GM04503 (cell line): ENCODE data around the gene EYS.
"Not testable (repeated sequence)": the region's sequence is repeated elsewhere in the genome, so short reads cannot be mapped to it uniquely, and the experiment has no call there.

ENCODE experiments used
- DNase-seq: peaks from one replicate; pipeline ENCODE4 v3.0.0-alpha.2; 2012; ENCODE audit warnings: low read depth

The EYS gene

DNA sequence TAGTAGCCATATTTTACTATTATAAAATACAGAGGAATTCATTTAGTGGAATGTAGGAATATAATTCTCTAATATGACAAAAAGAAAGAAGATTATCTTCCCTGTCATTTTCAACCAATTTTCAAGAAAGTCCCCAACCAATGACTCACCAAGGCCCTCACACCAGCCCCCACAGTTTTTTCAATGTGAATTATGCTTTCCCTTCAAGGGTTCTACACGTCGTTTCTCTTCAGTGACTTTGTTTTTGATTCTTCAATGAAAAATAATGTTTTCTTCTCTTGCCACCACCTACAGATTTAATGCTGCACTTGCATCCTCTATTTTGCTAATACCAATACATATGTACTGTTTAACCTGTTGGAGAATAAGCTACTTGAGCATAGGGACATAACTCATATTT lies 1230.1 kb downstream of the EYS start:
- DNase-seq, result no peak

DNA sequence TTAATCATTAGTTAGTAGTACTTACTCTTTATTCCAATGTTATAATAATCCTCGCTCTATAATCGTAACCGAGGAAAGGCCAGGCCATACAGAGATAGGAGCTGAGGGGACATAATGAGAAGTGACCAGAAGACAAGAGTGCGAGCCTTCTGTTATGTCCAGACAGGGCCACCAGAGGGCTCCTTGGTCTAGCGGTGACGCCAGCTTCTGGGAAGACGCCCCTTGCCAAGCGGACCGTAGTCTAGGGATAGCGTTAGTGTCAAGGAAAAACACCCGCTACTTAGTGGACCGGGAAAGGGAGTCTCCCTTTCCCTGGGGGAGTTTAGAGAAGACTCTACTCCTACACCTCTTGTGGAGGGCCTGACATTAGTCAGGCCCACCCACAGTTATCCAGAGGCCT lies 1237.6 kb downstream of the EYS start:
- not testable (repeated sequence) for DNase-seq

DNA sequence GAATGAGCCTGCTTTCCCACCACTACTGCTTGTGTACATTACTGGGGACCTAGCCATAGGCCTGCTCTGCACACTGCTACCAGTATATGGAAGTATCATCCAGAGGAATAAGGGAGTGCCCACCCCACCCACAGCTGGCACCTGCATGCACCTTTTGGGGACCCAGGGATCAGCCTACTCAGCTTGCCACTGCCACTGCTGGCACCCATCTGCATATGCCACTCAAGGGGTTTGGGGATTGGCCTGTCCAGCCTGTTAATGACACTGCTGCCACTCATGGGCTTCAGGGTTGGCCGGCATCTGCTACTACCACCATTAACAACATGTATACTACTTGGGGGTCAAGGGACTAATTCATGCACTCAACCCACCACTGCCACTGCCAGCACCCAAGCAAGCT lies 1239.4 kb downstream of the EYS start:
- no peak for DNase-seq

DNA sequence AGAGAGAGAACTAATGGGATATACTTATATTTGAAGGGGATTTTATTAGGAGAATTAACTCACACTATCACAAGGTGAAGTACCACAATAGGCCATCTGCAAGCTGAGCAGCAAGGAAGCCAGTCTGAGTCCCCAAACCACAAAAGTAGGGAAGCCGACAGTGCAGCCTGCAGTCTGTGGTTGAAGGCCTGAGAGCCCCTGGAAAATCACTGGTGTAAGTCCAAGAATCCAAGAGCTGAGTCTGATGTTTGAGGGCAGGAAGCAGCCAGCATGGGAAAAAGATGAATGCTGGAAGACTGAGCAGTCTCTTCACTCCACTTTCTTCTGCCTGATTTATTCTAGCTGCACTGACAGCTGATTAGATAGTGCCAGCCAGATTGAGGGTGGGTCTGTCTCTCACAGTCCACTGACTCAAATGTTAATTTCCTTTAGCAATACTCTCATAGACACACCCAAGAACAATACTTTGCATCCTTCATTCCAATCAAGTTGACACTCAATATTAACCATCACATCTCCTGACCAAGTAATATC lies 1247.5 kb downstream of the EYS start:
- no peak for DNase-seq

DNA sequence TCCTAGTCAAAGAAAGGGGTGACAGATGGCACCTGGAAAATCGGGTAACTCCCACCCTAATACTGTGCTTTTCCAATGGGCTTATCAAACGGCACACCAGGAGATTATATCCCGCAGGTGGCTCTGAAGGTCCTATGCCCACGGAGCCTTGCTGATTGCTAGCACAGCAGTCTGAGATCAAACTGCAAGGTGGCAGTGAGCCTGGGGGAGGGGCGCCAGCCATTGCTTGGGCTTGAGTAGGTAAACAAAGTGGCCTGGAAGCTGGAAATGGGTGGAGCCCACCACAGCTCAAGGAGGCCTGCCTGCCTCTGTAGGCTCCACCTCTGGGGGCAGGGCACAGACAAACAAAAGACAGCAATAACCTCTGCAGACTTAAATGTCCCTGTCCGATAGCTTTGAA lies 1258.9 kb downstream of the EYS start:
- DNase-seq, result not testable (repeated sequence)

DNA sequence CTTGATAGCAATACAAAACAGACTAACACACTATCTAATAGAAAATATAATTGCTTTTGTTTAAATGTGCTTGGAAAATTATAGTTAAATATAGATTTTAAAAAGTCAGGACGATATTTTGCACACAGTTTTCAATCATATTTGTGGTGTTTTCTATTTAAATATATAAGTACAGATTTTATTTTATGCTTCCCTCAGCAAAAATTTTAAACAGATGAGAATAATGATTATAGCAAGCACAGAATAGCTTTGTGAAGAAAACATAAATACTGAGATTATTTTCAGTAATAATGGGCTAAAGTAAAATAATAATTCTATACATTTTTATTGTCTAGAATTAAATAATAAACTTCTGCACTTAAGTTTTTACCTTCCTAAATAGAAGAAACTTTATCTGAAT lies 1262.0 kb downstream of the EYS start:
- DNase-seq, result no peak

DNA sequence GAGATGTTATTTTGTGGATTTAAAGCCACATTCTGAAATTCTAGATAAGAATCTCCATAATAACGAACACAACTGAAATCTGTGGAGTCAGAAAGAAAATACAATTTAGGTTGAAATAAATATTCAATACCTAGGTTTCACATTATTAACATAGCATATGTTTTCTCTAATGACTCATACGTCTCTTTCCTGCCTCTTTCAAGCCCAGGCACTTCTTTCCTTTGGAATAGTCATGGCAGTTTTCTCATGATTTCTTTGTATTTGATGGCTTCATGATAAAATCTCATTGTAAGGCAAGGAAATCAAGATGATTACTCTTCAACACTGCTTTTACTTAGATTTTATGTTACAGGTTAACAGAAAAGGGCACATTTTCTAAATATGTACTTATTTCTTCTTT lies 1267.8 kb downstream of the EYS start:
- no peak for DNase-seq

DNA sequence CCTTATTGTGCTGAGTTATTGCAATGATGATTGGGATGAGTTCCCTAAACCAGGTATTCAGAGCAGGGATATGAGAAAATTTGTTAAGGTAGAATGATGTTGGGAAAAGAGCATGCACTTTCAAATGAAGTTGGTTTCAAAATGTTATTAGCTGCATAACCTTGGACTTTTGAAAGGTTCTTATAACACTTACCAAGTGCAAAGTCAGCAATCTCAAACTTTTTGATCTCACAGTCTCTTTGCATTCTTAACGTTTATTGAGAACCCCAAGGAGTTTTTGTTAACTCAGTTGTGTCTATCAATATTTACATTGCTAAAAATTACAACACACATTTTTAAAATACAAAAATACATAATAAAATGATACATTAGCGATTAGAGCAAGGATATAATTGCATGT lies 1269.0 kb downstream of the EYS start:
- DNase-seq, result no peak

DNA sequence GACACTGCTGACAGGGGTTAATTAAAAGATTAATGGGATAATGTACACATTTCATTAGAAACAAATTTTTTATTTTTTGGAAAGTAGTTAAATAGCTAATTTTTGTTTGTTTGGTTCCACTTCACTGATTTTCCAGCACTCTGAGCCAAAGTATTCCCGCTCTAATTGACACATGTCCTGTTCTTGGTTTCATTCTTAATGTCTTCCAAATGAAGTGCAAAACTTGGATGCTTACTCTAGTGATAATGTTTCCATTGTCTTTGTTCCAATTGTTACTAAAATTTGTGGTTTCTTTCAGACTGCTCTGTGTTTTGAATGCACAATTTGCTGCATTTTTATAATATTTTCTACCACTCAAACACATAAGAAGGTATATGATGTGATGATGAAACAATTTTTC lies 1277.1 kb downstream of the EYS start:
- no peak for DNase-seq

DNA sequence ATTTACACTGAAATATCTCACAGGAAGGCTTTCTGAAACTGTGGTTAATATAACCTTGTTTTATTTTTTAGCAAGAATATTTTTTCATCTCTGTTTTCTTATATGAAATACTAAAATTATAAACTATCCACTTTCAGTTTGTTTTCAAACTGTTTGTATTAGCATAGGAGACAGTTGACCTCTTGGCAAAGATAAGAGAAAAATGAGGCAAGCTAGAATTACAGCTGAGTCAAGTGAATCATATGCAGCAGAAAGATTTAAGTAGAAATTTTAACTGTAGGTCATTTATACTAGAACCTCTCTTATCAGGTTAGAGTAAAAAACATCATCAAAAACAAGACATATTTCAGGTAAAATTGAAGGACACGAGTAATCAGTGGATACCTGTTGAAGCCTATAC lies 1278.8 kb downstream of the EYS start:
- no peak for DNase-seq

DNA sequence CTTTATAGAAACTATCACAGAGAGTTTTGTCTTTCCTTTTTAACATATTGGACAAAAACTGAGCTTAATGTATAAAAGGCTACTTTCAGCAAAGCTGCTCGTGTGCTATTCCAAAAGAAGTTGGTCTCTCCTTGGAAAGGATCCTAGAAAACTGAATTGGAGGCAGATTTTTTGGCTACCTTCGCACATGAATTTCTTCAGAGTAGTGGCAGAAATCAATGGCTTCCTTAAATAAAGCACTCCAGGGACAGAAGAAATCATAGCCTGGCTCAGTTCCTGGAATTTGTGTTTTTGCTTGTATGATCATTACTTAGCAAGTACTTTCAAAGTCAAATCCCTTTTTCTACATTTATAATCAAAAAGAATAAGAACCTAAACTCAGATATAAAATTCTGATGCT lies 1291.1 kb downstream of the EYS start:
- DNase-seq, result no peak

DNA sequence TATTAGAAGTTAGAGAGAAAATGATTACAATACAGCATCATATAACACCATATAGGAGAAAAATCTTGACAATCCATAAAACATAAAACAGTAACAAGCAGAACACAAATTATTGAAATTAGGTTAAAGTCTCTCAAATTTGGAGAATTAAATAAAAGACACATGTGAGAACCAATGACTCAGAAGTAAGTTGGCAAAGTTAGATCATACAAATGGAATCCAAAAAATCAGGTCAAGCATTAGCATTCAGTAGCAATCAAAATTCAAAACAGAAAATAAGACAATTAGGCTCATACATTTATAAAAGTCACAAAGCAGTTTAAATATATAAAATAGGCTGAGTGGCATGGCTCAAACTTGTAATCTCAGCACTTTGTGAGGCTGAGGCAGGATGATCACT lies 1295.8 kb downstream of the EYS start:
- DNase-seq, result no peak

DNA sequence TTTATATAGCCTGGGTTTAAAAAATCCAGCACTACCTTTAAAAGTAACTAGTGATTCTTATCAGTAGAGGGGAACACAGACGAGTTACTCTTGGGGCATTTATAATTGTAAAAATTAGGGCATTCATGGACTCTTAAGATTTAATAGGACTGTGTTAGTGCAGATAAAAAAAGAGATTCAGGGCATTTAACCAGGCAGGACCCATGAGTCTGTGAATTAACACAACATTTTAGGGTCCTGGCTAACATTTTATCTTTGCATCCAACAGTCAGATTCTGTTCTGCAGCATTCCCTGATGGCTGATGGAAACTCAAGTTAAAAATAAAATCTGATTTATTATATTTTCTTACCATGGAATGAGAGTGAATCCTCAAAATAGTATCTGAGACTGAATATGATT lies 1297.1 kb downstream of the EYS start:
- DNase-seq, result no peak

DNA sequence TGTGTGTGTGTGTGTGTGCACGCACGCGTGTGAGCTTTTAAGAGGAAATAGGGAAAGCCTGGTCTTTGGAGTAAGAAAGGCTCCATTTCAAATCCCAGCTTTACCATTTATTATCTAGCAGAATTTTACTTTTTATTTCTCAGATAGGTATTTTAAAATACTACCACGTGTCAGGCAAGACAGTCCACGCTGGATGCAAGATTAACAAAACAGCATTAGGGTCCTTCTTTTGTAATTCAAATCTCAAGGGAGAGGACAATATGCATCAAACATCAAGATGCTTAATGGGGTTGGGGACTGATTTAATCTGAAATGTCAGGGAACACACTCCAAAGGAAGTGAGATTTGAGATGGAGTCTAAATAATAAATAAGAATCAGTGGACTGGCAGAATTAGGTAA lies 1302.6 kb downstream of the EYS start:
- DNase-seq, result no peak

DNA sequence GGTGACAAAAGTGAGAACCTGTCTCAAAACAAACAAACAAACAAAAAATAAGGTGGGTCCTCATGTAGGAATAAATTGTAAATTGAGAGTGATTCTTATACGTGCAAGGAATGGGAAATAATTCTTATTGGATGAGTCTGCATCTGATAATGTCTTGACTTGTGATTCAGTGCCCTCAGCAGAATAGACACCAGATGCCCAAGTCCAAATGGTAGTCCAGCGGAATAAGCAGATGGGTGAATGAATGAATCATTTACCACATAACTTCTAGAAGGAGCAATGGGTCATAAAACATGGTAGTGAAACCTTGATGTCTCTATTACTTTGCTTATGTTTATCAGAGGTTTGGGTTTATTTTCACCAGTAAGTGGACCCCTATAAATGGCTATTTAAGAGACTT lies 1323.7 kb downstream of the EYS start:
- DNase-seq, result no peak

DNA sequence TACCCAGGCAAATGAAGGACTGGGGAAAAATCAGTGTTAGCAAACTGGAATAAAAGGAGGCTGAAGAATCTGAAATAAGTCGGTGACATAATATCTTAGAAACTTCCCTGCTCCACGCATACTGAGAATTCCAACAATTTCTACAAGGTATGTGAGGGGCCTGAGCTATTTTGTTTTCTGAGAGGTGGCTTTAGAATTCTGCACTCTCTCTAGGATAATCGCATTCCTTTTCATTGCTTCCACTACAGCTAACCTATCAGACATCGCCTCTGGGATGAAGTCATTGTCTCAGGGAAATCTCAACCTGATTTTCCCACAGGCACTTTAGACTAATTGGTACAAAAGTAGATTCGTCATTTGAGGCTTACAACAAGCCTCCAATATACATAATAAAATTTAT lies 1330.6 kb downstream of the EYS start:
- no peak for DNase-seq

DNA sequence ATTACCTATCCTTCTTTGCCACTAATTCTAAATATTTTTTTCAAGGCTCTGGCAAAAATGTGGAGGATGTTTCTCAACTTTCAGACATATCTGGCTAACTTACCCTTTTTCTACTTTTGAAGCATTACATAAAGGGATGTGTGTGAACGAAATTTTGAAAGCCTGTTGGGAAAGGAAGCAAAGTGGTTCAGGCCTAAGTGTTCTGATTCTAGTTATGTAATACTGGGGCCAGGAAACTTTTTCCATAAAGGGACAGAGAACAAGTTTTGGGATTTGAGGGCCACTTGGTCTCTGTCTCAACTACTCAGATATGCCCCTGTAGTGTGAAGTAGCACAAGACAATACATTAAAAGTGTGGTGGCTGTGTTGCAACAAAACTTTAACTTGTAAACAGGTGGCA lies 1349.6 kb downstream of the EYS start:
- no peak for DNase-seq

DNA sequence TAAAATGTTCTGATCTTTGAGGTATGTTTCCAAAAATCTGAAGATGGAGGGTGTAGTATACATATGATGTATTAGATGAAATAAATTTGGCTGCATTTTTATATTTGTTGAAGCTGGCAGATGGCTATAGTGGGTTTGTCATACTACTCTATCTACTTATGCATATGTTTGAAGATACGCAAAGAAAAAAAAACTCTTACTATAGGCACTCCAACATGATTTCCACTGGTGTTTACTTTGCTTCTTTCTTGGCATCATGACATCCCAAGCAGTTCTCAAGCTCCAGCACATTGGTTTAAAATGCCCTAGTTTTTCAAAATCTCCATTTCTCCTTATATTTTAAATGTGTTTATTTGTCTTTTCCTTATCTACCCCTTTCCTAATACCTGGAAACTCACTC lies 1359.6 kb downstream of the EYS start:
- DNase-seq, result no peak

DNA sequence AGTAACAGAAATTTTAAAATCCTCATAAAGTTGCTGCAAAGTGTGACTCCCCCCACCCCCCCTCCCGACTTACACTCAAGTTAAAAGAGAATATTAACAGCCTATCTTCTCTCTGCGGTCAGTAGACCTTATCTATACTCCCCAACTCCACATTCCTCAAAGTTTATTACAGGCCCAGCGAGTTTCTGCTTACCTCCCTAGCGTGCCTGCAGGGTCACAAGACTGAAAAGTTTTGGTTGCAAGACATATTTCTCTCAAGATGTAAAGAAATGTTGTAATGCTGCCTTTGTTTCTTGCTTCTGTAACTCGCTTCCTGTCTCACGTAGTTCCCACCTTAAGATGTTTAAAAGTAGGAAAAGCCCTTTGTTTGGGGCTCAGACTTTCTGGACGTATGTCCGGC lies 1371.8 kb downstream of the EYS start:
- DNase-seq, result no peak

DNA sequence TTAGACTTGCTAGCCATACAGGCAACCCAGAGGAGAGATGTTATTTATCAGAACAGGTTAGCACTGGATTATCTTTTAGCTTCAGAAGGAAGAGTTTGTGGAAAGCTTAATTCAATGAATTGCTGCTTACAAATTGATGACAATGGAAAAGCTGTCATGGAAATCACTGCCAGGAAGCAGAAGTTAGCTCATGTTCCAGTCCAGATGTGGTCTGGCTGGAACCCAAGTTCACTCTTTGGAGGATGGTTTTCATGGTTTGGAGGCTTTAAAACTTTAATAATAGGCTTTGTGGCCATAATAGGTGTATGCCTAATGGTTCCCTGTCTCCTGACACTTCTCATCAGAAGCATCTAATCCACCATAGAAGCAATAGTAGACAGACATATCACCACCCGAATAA lies 1372.4 kb downstream of the EYS start:
- no peak for DNase-seq

DNA sequence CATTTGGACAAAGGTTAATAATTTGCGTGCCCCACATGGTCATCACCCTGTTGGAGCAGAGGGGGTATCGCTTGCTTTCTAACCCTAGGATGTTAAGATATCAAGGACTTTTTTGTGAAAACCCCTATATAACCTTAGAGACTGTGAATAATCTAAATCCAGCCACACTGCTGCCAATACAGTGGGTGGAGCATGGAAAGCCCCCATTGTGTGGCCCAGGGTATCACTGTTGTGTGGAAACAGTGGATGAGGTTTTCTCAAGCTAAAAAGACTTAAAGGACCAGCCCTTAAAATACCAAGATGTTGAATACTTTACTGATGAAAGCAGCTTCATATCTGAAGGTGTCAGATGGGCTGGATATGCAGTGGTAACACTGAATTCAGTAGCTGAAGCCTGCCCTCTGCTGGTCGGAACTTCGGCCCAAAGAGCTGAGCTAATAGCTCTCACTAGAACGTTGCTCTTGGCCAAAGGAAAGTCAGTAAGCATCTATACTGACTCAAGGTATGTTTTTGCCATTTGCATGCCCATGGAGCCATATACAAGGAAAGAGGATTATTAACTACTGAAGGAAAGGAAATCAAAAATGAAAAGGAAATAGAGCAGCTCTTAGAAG lies 1376.2 kb downstream of the EYS start:
- no peak for DNase-seq

DNA sequence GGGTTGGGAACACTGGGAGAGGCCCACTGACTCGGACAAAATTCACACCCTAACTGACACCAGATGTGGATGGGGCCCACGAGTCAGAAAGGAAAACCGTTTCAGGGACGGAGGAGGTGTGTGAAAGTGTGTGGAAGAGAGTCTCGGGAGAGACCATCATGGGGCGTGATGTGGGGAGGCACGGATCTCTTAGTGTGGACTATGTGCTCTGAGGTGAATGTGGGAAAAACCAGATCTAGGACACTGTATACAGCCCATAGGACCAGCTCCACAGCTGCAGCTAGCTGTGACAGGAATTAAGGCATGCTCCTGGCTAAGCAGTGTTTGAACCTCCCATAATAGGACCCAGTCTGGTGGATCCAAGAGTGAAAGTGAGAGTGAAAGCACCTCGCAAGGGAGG lies 1380.1 kb downstream of the EYS start:
- DNase-seq, result no peak

DNA sequence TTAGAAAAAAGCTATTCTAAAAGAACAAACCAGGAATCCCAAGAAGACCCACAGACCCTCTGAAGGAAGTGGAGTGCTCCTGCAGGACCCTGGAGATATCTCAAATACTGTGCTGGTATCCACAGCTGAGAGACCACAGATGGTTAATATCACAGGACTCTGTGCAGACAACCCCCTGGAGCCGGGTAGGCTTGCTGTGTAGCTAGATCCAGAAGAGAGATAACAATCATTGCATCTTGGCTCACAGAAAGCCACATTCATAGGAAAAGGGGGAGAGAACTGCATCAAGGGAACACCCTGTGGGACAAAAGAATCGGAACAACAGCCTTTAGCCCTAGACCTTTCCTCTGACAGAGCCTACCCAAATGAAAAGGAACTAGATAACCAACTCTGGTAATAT lies 1381.9 kb downstream of the EYS start:
- no peak for DNase-seq

DNA sequence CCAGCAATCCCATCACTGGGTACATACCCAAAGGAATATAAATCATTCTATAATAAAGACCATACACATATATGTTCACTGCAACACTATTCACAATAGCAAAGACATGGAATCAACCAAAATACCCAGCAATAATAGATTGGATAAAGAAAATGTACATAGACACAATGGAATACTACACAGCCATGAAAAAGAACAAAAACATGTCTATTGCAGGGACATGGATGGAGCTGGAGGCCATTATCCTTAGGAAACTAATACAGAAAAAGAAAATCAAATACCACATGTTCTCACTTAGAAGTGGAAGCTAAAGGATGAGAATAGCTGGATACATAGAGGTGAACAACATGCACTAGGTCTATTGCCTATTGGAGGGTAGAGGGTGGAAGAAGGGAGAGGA lies 1396.8 kb downstream of the EYS start:
- DNase-seq, result no peak
